ENCODE results near the gene RIOX2. TPM values are rescaled to one million over a fixed set of nuclear protein-coding genes. Genes with fewer than 3 reads are reported as not detected.

The RIOX2 gene
- total and polyA plus RNA-seq, 2 donors (not counting 1 experiment from before 2014, with no cell fraction given): 18.5 to 23.6 TPM

DNA sequence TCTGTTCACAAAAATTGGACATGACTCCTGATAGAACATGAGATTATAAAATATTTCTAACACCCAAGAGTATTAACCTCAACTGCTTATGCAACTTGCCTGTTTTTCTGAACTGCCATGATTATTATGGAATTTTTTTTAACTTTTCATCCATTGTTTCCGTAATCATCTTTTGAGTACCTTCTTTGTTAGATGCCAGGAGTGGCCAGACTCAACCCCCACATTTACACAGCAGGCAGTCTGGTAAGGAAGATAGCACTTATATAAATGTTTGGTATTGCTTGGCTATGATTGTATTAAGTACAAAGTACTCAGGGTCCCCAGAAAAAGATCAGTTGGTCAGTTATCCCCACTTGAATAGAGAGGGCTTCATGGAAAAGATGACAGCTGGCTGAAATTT, 76.1 kb downstream of the RIOX2 start:
- no peak overlapping the region for H3K4me2 ChIP-seq (replicated peaks; ENCODE audit: low read depth, low read length, poor library complexity, severe bottlenecking)
- H3K27me3 ChIP-seq (replicated peaks in 1 of 4; ENCODE audit: control extremely low read depth in 1 of 4, control insufficient read depth in 3 of 4, insufficient read depth in 4 of 4, low read length in 3 of 4): no peaks in the 10 kb centered on the region
- no peak for DNase-seq
- no peaks in the 10 kb centered on the region for H3K27me3 Mint-ChIP-seq
- H3K9ac ChIP-seq (ENCODE audit: low read length): no peak overlapping the region
- ChIA-PET CTCF (no interaction called here), POLR2A (no interaction called here)
- H3K4me3 ChIP-seq (ENCODE audit: control extremely low read depth in 1 of 5, extremely low read depth in 1 of 5, insufficient read depth in 1 of 5, low read depth in 2 of 5, low read length in 4 of 5): no peak overlapping the region
- no peaks in the 10 kb centered on the region for H3K9me3 ChIP-seq (ENCODE audit: control extremely low read depth in 1 of 3, control insufficient read depth in 2 of 3, insufficient read depth in 1 of 3, low read length in 2 of 3)
- no peak overlapping the region for H3K27ac ChIP-seq (ENCODE audit: low read length in 2 of 2)
- WGBS (ENCODE audit: insufficient coverage): no CpG with 5 or more reads among the region's 1 CpG
- no peaks in the 10 kb centered on the region for H3K79me2 ChIP-seq (ENCODE audit: control insufficient read depth, insufficient read depth, low read length)
- H4K20me1 ChIP-seq (ENCODE audit: control insufficient read depth, insufficient read depth, low read length, poor library complexity, severe bottlenecking): no peaks in the 10 kb centered on the region
- no peak overlapping the region for H3K27ac Mint-ChIP-seq
- no peak for ATAC-seq (ENCODE audit: low read depth)
- peaks cover 4 to 7% of the 10 kb centered on the region in 2 donors for H3K4me1 ChIP-seq (ENCODE audit: control insufficient read depth in 2 of 2, insufficient read depth in 2 of 2, low read length in 2 of 2)
- H2AFZ ChIP-seq (ENCODE audit: insufficient read depth, low read depth, low read length, poor library complexity, severe bottlenecking): no peak overlapping the region
- no peaks in the 10 kb centered on the region for H3K36me3 ChIP-seq (replicated peaks in 1 of 2; ENCODE audit: control extremely low read depth in 1 of 2, control insufficient read depth in 1 of 2, extremely low read depth in 1 of 2, insufficient read depth in 2 of 2, low read length in 1 of 2)
- intact Hi-C loops (cut with micrococcal nuclease): no loop called here
- H3K4me3 Mint-ChIP-seq: no peak overlapping the region
- TF ChIP-seq, protein P1, sequence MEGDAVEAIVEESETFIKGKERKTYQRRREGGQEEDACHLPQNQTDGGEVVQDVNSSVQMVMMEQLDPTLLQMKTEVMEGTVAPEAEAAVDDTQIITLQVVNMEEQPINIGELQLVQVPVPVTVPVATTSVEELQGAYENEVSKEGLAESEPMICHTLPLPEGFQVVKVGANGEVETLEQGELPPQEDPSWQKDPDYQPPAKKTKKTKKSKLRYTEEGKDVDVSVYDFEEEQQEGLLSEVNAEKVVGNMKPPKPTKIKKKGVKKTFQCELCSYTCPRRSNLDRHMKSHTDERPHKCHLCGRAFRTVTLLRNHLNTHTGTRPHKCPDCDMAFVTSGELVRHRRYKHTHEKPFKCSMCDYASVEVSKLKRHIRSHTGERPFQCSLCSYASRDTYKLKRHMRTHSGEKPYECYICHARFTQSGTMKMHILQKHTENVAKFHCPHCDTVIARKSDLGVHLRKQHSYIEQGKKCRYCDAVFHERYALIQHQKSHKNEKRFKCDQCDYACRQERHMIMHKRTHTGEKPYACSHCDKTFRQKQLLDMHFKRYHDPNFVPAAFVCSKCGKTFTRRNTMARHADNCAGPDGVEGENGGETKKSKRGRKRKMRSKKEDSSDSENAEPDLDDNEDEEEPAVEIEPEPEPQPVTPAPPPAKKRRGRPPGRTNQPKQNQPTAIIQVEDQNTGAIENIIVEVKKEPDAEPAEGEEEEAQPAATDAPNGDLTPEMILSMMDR (IDR thresholded peaks at IDR 0.05): no peak
- no peak for TF ChIP-seq EZH2 (IDR thresholded peaks at IDR 0.05; ENCODE audit: borderline replicate concordance, insufficient read depth, low read depth, low read length, poor library complexity, severe bottlenecking)
- H3K4me1 Mint-ChIP-seq: peaks cover 11% of the 10 kb centered on the region
- H3K9me3 Mint-ChIP-seq (ENCODE audit: insufficient read depth): no peaks in the 10 kb centered on the region

DNA sequence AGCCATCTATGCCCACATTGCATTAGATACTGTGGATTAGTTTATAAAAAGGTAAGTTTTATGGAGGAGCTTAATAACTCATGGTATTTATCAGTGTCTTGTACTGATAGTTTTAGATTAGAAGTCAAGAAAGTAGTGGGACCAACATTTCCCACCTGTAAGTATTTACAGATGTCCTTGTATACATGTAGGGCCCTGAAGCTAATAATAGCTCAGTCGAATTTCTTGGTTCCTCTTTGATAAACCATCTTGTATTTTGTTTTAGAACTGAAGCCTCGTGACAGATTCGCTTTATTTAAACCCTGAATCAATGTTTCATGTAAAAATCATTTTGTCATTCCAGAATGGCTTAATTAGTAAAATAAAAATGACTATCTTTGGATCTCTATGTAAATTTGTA, 77.0 kb downstream of the RIOX2 start:
- Histone ChIP-seq H3K79me2 (ENCODE audit: control insufficient read depth, insufficient read depth, low read length) (no peaks in the 10 kb centered on the region), H4K20me1 (ENCODE audit: control insufficient read depth, insufficient read depth, low read length, poor library complexity, severe bottlenecking) (no peaks in the 10 kb centered on the region), H3K36me3 (replicated peaks in 1 of 2; ENCODE audit: control extremely low read depth in 1 of 2, control insufficient read depth in 1 of 2, extremely low read depth in 1 of 2, insufficient read depth in 2 of 2, low read length in 1 of 2) (no peaks in the 10 kb centered on the region), H3K4me1 (ENCODE audit: control insufficient read depth in 2 of 2, insufficient read depth in 2 of 2, low read length in 2 of 2) (peaks cover 4 to 7% of the 10 kb centered on the region in 2 donors), H3K27ac (ENCODE audit: low read length in 2 of 2) (no peak overlapping the region), H3K4me2 (replicated peaks; ENCODE audit: low read depth, low read length, poor library complexity, severe bottlenecking) (peak overlapping the region; percentile 25), H3K9me3 (ENCODE audit: control extremely low read depth in 1 of 3, control insufficient read depth in 2 of 3, insufficient read depth in 1 of 3, low read length in 2 of 3) (no peaks in the 10 kb centered on the region), H3K9ac (ENCODE audit: low read length) (no peak overlapping the region), H3K4me3 (ENCODE audit: control extremely low read depth in 1 of 5, extremely low read depth in 1 of 5, insufficient read depth in 1 of 5, low read depth in 2 of 5, low read length in 4 of 5) (no peak overlapping the region), H3K27me3 (replicated peaks in 1 of 4; ENCODE audit: control extremely low read depth in 1 of 4, control insufficient read depth in 3 of 4, insufficient read depth in 4 of 4, low read length in 3 of 4) (no peaks in the 10 kb centered on the region), H2AFZ (ENCODE audit: insufficient read depth, low read depth, low read length, poor library complexity, severe bottlenecking) (peak overlapping the region; percentile 23)
- POLR2A ChIA-PET: no interaction called here
- TF ChIP-seq, protein P1 (IDR thresholded peaks at IDR 0.05): no peak
- no peak for TF ChIP-seq EZH2 (IDR thresholded peaks at IDR 0.05; ENCODE audit: borderline replicate concordance, insufficient read depth, low read depth, low read length, poor library complexity, severe bottlenecking)
- H3K4me1 Mint-ChIP-seq: peaks cover 11% of the 10 kb centered on the region
- H3K9me3 Mint-ChIP-seq (ENCODE audit: insufficient read depth): no peaks in the 10 kb centered on the region
- no peaks in the 10 kb centered on the region for H3K27me3 Mint-ChIP-seq
- CTCF ChIA-PET: no interaction called here
- WGBS (ENCODE audit: insufficient coverage): no CpG with 5 or more reads among the region's 3 CpGs
- intact Hi-C loops (cut with micrococcal nuclease): no loop called here
- H3K4me3 Mint-ChIP-seq: no peak overlapping the region
- no peak overlapping the region for H3K27ac Mint-ChIP-seq
- ATAC-seq (ENCODE audit: low read depth) (no peak), DNase-seq (peak; percentile 7)

All from B cell (primary cell).